ENCODE data around the gene SPOCK1.
"Not testable (repeated sequence)": the region's sequence is repeated elsewhere in the genome, so short reads cannot be mapped to it uniquely, and the experiment has no call there.

Gene SPOCK1

DNA sequence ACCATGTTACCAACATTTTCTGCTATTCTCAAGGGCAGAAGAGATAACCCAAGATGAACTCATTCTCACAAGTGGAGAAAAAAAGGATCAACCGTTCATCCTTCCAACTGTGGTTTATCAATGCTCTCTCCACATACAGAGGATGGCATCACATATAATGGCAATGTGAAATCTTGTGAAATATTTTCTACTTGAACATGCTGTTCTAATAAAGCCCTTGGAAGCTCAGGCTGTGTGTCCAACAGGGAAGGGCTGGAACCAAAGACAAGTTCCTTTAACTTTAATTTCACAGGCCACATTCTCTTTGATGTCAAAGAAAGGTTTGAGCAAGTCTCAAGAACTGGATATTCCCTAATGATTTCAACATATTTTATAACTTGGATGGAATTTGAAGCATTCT is 230.5 kb downstream of the SPOCK1 start:
- Histone ChIP-seq H3K27ac (ENCODE audit: low read depth, low read length) (no peak overlapping the region), H3K4me3 (ENCODE audit: low read depth in 1 of 2, low read length in 2 of 2) (no peak overlapping the region)

DNA sequence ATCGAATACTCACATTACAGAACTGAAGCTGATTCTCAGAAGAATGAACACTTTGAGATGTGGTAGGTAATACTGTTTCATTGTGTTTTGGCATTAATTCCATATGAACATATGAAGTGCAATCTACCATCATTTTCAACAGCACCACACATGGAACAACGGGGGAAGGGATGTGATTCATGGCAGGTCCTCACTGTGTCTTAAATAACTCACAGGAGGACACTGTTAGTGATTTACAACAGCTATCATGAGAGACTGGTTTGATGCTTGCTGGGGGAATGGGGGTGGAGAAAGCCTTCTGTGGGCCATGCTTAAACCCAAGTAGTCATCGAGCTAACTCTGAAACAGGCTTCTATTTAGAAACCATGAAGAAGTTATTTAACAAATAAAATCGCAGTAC is 232.9 kb downstream of the SPOCK1 start:
- Histone ChIP-seq H3K4me3 (ENCODE audit: low read depth in 1 of 2, low read length in 2 of 2) (no peak overlapping the region), H3K9ac (ENCODE audit: low read depth in 1 of 2, low read length in 2 of 2) (no peak overlapping the region), H3K4me1 (ENCODE audit: control insufficient read depth in 1 of 2, insufficient read depth in 2 of 2, low read length in 2 of 2) (no peaks in the 10 kb centered on the region), H3K36me3 (ENCODE audit: control insufficient read depth in 1 of 2, insufficient read depth in 2 of 2, low read length in 2 of 2) (no peaks in the 10 kb centered on the region), H3K9me3 (ENCODE audit: control insufficient read depth in 1 of 2, low read length in 2 of 2) (no peaks in the 10 kb centered on the region), H3K27ac (ENCODE audit: low read depth, low read length) (no peak overlapping the region), H3K27me3 (ENCODE audit: control insufficient read depth in 1 of 2, insufficient read depth in 2 of 2, low read length in 2 of 2) (peaks cover 0 to 5% of the 10 kb centered on the region in 2 donors)

More for the DNA sequence above, 230.5 kb downstream of the SPOCK1 start:
- Histone ChIP-seq H3K4me1 (ENCODE audit: control insufficient read depth in 1 of 2, insufficient read depth in 2 of 2, low read length in 2 of 2) (no peaks in the 10 kb centered on the region), H3K36me3 (ENCODE audit: control insufficient read depth in 1 of 2, insufficient read depth in 2 of 2, low read length in 2 of 2) (no peaks in the 10 kb centered on the region), H3K9ac (ENCODE audit: low read depth in 1 of 2, low read length in 2 of 2) (no peak overlapping the region), H3K9me3 (ENCODE audit: control insufficient read depth in 1 of 2, low read length in 2 of 2) (no peaks in the 10 kb centered on the region), H3K27me3 (ENCODE audit: control insufficient read depth in 1 of 2, insufficient read depth in 2 of 2, low read length in 2 of 2) (peaks cover 0 to 5% of the 10 kb centered on the region in 2 donors)

DNA sequence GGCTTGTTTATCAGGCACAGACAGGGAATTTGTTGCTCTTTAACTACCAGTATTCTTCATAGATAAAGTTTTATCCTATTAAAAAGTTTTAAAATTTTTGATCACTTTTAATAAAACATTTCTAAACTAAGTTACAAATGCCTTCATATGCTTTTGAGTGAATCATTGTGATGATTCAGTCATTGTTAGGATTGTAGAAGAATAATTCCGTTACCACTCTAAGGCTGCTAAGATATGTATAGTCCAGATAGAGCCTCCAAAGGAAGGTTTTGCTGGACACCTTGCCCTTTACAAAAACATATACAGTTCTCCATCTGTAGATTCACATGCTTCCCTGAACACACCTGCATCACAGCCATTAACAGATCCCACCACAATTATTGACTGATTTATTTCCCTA is 233.7 kb downstream of the SPOCK1 start:
- Histone ChIP-seq H3K27ac (ENCODE audit: low read depth, low read length) (no peak overlapping the region), H3K4me1 (ENCODE audit: control insufficient read depth in 1 of 2, insufficient read depth in 2 of 2, low read length in 2 of 2) (no peaks in the 10 kb centered on the region), H3K9me3 (ENCODE audit: control insufficient read depth in 1 of 2, low read length in 2 of 2) (no peaks in the 10 kb centered on the region), H3K27me3 (ENCODE audit: control insufficient read depth in 1 of 2, insufficient read depth in 2 of 2, low read length in 2 of 2) (peaks cover 0 to 5% of the 10 kb centered on the region in 2 donors), H3K9ac (ENCODE audit: low read depth in 1 of 2, low read length in 2 of 2) (no peak overlapping the region), H3K4me3 (ENCODE audit: low read depth in 1 of 2, low read length in 2 of 2) (no peak overlapping the region), H3K36me3 (ENCODE audit: control insufficient read depth in 1 of 2, insufficient read depth in 2 of 2, low read length in 2 of 2) (no peaks in the 10 kb centered on the region)

DNA sequence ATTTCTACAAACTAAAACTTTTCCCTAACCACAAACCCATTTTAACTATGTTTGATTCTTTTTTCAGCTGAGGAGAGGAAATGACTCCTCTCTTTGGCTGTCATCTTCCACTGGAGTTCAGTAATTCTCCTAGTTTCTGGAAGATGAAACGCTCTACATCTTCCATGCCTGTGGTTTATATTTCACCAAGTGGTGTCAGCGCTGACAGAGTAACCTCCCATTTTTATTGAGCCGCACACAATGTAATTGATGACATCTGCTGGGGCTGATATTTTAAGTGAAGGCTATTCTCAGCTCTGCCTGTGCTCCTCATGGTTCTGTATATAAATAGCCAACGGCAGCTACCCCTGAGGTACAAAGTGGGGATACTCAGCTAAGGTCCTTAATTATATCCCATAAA is 234.6 kb downstream of the SPOCK1 start:
- H3K4me3 ChIP-seq (ENCODE audit: low read depth in 1 of 2, low read length in 2 of 2), result no peak overlapping the region
- no peaks in the 10 kb centered on the region for H3K4me1 ChIP-seq (ENCODE audit: control insufficient read depth in 1 of 2, insufficient read depth in 2 of 2, low read length in 2 of 2)
- no peaks in the 10 kb centered on the region for H3K9me3 ChIP-seq (ENCODE audit: control insufficient read depth in 1 of 2, low read length in 2 of 2)
- H3K36me3 ChIP-seq (ENCODE audit: control insufficient read depth in 1 of 2, insufficient read depth in 2 of 2, low read length in 2 of 2), result no peaks in the 10 kb centered on the region
- peaks cover 0 to 5% of the 10 kb centered on the region in 2 donors for H3K27me3 ChIP-seq (ENCODE audit: control insufficient read depth in 1 of 2, insufficient read depth in 2 of 2, low read length in 2 of 2)
- H3K27ac ChIP-seq (ENCODE audit: low read depth, low read length), result no peak overlapping the region
- H3K9ac ChIP-seq (ENCODE audit: low read depth in 1 of 2, low read length in 2 of 2), result no peak overlapping the region

DNA sequence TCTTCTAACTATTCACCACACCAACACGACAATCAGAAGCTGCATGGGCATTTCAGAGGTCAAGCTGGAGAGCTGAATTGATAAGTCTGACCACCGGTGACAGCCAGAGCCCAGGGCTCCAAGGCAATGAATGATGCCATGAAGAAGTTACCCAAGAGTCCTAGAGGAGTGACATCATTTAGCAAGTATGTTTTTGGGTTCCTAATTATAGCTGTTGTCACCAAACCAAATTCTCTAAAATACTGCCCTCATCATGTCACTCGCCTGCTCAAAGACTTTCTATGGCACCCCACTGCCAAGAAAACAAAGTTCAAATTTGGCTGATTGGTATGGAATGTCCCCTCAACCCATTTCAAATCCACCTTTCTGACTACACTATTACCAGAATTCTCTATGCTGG is 235.1 kb downstream of the SPOCK1 start:
- Histone ChIP-seq H3K36me3 (ENCODE audit: control insufficient read depth in 1 of 2, insufficient read depth in 2 of 2, low read length in 2 of 2) (no peaks in the 10 kb centered on the region), H3K27ac (ENCODE audit: low read depth, low read length) (no peak overlapping the region), H3K4me1 (ENCODE audit: control insufficient read depth in 1 of 2, insufficient read depth in 2 of 2, low read length in 2 of 2) (no peaks in the 10 kb centered on the region), H3K27me3 (ENCODE audit: control insufficient read depth in 1 of 2, insufficient read depth in 2 of 2, low read length in 2 of 2) (peaks cover 0 to 5% of the 10 kb centered on the region in 2 donors), H3K4me3 (ENCODE audit: low read depth in 1 of 2, low read length in 2 of 2) (no peak overlapping the region), H3K9ac (ENCODE audit: low read depth in 1 of 2, low read length in 2 of 2) (no peak overlapping the region), H3K9me3 (ENCODE audit: control insufficient read depth in 1 of 2, low read length in 2 of 2) (no peaks in the 10 kb centered on the region)

DNA sequence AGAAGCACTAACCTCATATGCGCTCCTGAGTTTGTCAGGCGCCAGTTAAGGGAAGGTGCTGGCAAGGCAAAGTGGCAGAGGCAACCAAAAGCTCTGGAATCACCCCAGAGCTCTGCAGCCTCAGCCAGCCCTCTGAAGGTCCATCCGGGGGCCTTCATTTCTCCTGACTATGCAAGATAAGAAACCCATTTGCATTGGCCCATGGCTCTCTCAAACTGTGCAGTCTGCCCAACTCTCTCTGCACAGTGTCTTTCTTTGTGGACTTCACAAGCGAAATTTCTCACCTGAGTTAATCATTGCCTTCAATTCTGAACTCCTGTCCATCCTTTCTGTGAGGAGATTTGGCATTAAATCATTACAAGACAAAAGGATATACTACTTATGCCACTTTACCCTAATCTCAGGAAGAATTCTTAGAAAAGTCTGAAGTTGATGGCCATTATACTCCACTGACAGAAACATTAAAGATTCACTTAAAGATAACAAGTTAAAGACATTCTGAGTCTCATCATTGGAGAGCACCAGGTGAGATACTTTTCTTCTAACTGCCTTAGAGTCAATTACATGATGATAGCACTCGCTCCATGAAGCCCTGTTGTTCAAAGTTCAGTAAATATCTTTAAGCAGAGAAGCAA is 235.6 kb downstream of the SPOCK1 start:
- Histone ChIP-seq H3K36me3 (ENCODE audit: control insufficient read depth in 1 of 2, insufficient read depth in 2 of 2, low read length in 2 of 2) (no peaks in the 10 kb centered on the region), H3K9me3 (ENCODE audit: control insufficient read depth in 1 of 2, low read length in 2 of 2) (no peaks in the 10 kb centered on the region), H3K4me1 (ENCODE audit: control insufficient read depth in 1 of 2, insufficient read depth in 2 of 2, low read length in 2 of 2) (no peaks in the 10 kb centered on the region), H3K27ac (ENCODE audit: low read depth, low read length) (no peak overlapping the region), H3K9ac (ENCODE audit: low read depth in 1 of 2, low read length in 2 of 2) (no peak overlapping the region), H3K27me3 (ENCODE audit: control insufficient read depth in 1 of 2, insufficient read depth in 2 of 2, low read length in 2 of 2) (peaks cover 0 to 5% of the 10 kb centered on the region in 2 donors), H3K4me3 (ENCODE audit: low read depth in 1 of 2, low read length in 2 of 2) (no peak overlapping the region)

DNA sequence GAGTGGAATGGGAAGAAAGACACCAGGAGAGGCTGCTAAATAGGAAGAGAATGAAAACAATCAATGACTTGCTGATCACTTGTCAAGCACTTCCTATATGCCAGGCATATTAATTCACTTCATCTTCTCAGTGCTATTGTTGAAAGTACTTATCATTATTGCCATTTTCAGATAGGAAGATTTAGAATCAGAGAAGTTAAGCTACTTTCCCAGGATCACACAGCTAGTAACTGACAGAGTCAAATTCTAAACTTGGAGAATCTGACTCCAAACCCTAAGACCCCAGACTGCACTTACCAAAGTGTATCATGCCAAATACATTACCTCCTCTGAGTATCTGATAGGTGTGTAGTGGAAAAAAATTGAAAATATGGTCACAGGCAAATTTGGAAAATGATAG is 236.3 kb downstream of the SPOCK1 start:
- Histone ChIP-seq H3K27ac (ENCODE audit: low read depth, low read length) (no peak overlapping the region), H3K4me1 (ENCODE audit: control insufficient read depth in 1 of 2, insufficient read depth in 2 of 2, low read length in 2 of 2) (no peaks in the 10 kb centered on the region), H3K36me3 (ENCODE audit: control insufficient read depth in 1 of 2, insufficient read depth in 2 of 2, low read length in 2 of 2) (no peaks in the 10 kb centered on the region)

DNA sequence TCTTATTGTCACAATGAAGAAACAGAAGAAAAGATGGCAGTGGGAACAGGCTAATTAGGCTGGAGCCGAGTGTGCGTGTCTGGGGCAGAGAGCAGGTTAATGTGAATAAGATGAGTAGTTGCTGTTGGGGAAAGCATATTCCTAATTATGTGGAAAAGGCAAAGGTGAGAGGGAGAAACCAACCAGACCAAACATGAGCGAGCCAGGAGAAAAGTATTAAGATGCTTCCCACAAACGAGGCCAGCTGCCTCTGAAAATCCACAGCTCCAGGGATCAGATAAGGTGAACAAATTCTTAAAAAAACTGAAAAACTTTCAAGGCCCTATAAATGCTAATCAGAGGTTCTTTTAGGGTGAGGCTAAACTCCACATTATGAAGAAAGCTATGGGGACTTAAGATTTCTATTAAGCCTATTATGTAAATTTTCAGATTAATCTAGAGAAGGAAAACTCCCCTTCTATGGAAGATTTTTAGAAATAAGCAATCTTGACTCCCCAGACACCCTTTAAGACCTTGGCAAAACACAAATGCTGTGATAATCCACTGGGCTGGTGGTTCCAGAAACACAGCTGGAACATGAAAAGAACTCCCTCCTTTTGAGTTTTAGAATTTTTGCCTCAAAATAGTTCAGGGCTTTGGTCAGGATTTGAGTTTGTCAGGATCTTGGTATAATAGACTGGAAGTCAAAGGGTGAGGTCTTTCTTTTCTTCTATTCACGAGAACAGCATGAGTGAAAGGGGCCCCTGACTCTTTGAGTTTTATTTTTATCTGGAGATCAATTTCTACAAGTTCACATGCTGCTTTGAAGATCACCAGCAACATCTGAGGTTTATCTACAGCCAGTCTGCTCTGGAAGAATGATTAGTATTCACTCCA is 238.1 kb downstream of the SPOCK1 start:
- H3K27me3 ChIP-seq (ENCODE audit: control insufficient read depth in 1 of 2, insufficient read depth in 2 of 2, low read length in 2 of 2), result peaks cover 0 to 5% of the 10 kb centered on the region in 2 donors
- H3K9ac ChIP-seq (ENCODE audit: low read depth in 1 of 2, low read length in 2 of 2), result no peak overlapping the region
- H3K36me3 ChIP-seq (ENCODE audit: control insufficient read depth in 1 of 2, insufficient read depth in 2 of 2, low read length in 2 of 2), result no peaks in the 10 kb centered on the region
- no peaks in the 10 kb centered on the region for H3K4me1 ChIP-seq (ENCODE audit: control insufficient read depth in 1 of 2, insufficient read depth in 2 of 2, low read length in 2 of 2)
- no peaks in the 10 kb centered on the region for H3K9me3 ChIP-seq (ENCODE audit: control insufficient read depth in 1 of 2, low read length in 2 of 2)
- H3K27ac ChIP-seq (ENCODE audit: low read depth, low read length), result no peak overlapping the region
- no peak overlapping the region for H3K4me3 ChIP-seq (ENCODE audit: low read depth in 1 of 2, low read length in 2 of 2)

More for the DNA sequence above, 236.3 kb downstream of the SPOCK1 start:
- Histone ChIP-seq H3K9ac (ENCODE audit: low read depth in 1 of 2, low read length in 2 of 2) (no peak overlapping the region), H3K4me3 (ENCODE audit: low read depth in 1 of 2, low read length in 2 of 2) (no peak overlapping the region), H3K9me3 (ENCODE audit: control insufficient read depth in 1 of 2, low read length in 2 of 2) (no peaks in the 10 kb centered on the region), H3K27me3 (ENCODE audit: control insufficient read depth in 1 of 2, insufficient read depth in 2 of 2, low read length in 2 of 2) (peaks cover 0 to 5% of the 10 kb centered on the region in 2 donors)

DNA sequence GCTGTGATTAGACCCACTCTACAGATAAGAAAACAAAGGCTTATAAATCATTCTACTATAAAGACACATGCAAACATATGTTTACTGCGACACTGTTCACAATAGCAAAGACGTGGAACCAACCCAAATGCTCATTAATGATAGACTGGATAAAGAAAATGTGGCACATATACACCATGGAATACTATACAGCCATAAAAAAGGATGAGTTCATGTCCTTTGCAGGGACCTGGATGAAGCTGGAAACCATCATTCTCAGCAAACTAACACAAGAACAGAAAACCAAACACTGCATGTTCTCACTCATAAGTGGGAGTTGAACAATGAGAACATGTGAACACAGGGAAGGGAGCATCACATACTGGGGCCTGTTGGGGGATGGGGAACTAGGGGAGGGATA is 240.0 kb downstream of the SPOCK1 start:
- H3K9me3 ChIP-seq (ENCODE audit: control insufficient read depth in 1 of 2, low read length in 2 of 2); H3K4me3 ChIP-seq (ENCODE audit: low read depth in 1 of 2, low read length in 2 of 2); H3K36me3 ChIP-seq (ENCODE audit: control insufficient read depth in 1 of 2, insufficient read depth in 2 of 2, low read length in 2 of 2); H3K27ac ChIP-seq (ENCODE audit: low read depth, low read length); H3K9ac ChIP-seq (ENCODE audit: low read depth in 1 of 2, low read length in 2 of 2); H3K4me1 ChIP-seq (ENCODE audit: control insufficient read depth in 1 of 2, insufficient read depth in 2 of 2, low read length in 2 of 2); H3K27me3 ChIP-seq (ENCODE audit: control insufficient read depth in 1 of 2, insufficient read depth in 2 of 2, low read length in 2 of 2): not testable (repeated sequence)

Data from duodenal mucosa (tissue), 2 donors.